Mesenchymal stem cell (in vitro differentiated cells and primary cell): ENCODE measurements around the gene CAPZB.

Source experiments
- DNase-seq: peaks from one replicate; pipeline ENCODE4 v3.0.0-alpha.2; 2013
- H2AFZ ChIP-seq: one replicate; pipeline ENCODE4 v1.6.1; 2013; ENCODE audit warnings: low read depth, mild to moderate bottlenecking, control low read depth, inconsistent platforms, low read length, moderate library complexity
- H2AK5ac ChIP-seq: 2 replicates; pipeline ENCODE4 v1.6.1; 2013; ENCODE audit warnings: low read length, moderate library complexity, mild to moderate bottlenecking, inconsistent platforms; ENCODE audit not compliant: severe bottlenecking
- H2BK120ac ChIP-seq: one replicate; pipeline ENCODE4 v1.6.1; 2013; ENCODE audit warnings: low read depth, mild to moderate bottlenecking, inconsistent platforms, low read length, moderate library complexity
- H2BK12ac ChIP-seq, 2 experiments: one replicate each; pipeline ENCODE4 v1.6.1; 2013; ENCODE audit warnings: inconsistent platforms in 2 of 2, low read length in 2 of 2, mild to moderate bottlenecking in 2 of 2, moderate library complexity in 2 of 2, control low read depth in 1 of 2
- H2BK15ac ChIP-seq: one replicate; pipeline ENCODE4 v1.6.1; 2013; ENCODE audit warnings: mild to moderate bottlenecking, low read depth, inconsistent platforms; ENCODE audit not compliant: poor library complexity, severe bottlenecking
- H2BK5ac ChIP-seq: 2 replicates; pipeline ENCODE4 v1.6.1; 2013; ENCODE audit warnings: low read depth, mild to moderate bottlenecking, low read length, control low read depth, inconsistent platforms; ENCODE audit not compliant: poor library complexity, severe bottlenecking
- H3K14ac ChIP-seq, 2 experiments: one replicate each; pipeline ENCODE4 v1.6.1; 2013; ENCODE audit warnings: inconsistent platforms in 2 of 2, low read length in 2 of 2, control low read depth in 1 of 2, mild to moderate bottlenecking in 1 of 2, moderate library complexity in 1 of 2
- H3K18ac ChIP-seq, 2 experiments: one replicate each; pipeline ENCODE4 v1.6.1; 2013; ENCODE audit warnings: inconsistent platforms in 2 of 2, low read length in 2 of 2, control low read depth in 1 of 2, low read depth in 1 of 2, mild to moderate bottlenecking in 1 of 2
- H3K23ac ChIP-seq, 2 experiments: one replicate each; pipeline ENCODE4 v1.6.1; 2013; ENCODE audit warnings: inconsistent platforms in 2 of 2, low read length in 2 of 2, mild to moderate bottlenecking in 2 of 2, moderate library complexity in 2 of 2, control low read depth in 1 of 2
- H3K27ac ChIP-seq: 2 replicates; pipeline ENCODE4 v1.5.1; 2013; ENCODE audit warnings: mild to moderate bottlenecking, moderate library complexity, low read length, control low read depth, inconsistent platforms; ENCODE audit not compliant: poor library complexity, severe bottlenecking
- H3K27me3 ChIP-seq, 2 experiments: 2 replicates each; pipeline versions ENCODE4 v1.6.1 to v1.7.0; 2013; ENCODE audit warnings: low read length in 2 of 2, mild to moderate bottlenecking in 2 of 2, moderate library complexity in 2 of 2, control low read depth in 1 of 2, inconsistent platforms in 1 of 2; ENCODE audit not compliant: control insufficient read depth in 1 of 2, insufficient read depth in 1 of 2
- H3K36me3 ChIP-seq, 2 experiments: 2 replicates each; pipeline versions ENCODE4 v1.6.1 to v1.7.0; 2013; ENCODE audit warnings: low read length in 2 of 2, control low read depth in 1 of 2, inconsistent platforms in 1 of 2, low read depth in 1 of 2, mild to moderate bottlenecking in 1 of 2; ENCODE audit not compliant: insufficient read depth in 2 of 2, control insufficient read depth in 1 of 2
- H3K4ac ChIP-seq, 2 experiments: one replicate each; pipeline ENCODE4 v1.6.1; 2013; ENCODE audit warnings: inconsistent platforms in 2 of 2, low read length in 2 of 2, mild to moderate bottlenecking in 2 of 2, moderate library complexity in 2 of 2, control low read depth in 1 of 2, low read depth in 1 of 2
- H3K4me1 ChIP-seq: 2 replicates; pipeline ENCODE4 v1.6.1; 2013; ENCODE audit warnings: low read depth, low read length, control low read depth; ENCODE audit not compliant: control insufficient read depth, insufficient read depth
- H3K4me2 ChIP-seq: 2 replicates; pipeline ENCODE4 v1.6.1; 2013; ENCODE audit warnings: low read length, mild to moderate bottlenecking, inconsistent platforms; ENCODE audit not compliant: poor library complexity, severe bottlenecking
- H3K4me3 ChIP-seq, 2 experiments: 2 replicates each; pipeline versions ENCODE4 v1.5.1 to v1.7.0; 2013; ENCODE audit warnings: low read length in 2 of 2, mild to moderate bottlenecking in 2 of 2, control low read depth in 1 of 2, low read depth in 1 of 2; ENCODE audit not compliant: insufficient read depth in 1 of 2
- H3K79me1 ChIP-seq: replicated peaks from 2 replicates; pipeline ENCODE4 v1.6.1; 2013; ENCODE audit warnings: mild to moderate bottlenecking, control low read depth, low read length, inconsistent platforms; ENCODE audit not compliant: poor library complexity, severe bottlenecking
- H3K9ac ChIP-seq: 2 replicates; pipeline ENCODE4 v1.7.0; 2013; ENCODE audit warnings: mild to moderate bottlenecking, low read length, moderate library complexity
- H3K9me3 ChIP-seq: 2 replicates; pipeline ENCODE4 v1.7.0; 2013; ENCODE audit warnings: mild to moderate bottlenecking, low read length; ENCODE audit not compliant: control insufficient read depth
- H4K8ac ChIP-seq: one replicate; pipeline ENCODE4 v1.6.1; 2013; ENCODE audit warnings: inconsistent platforms, mild to moderate bottlenecking, low read length, moderate library complexity
- H4K91ac ChIP-seq: one replicate; pipeline ENCODE4 v1.6.1; 2013; ENCODE audit warnings: mild to moderate bottlenecking, low read length, inconsistent platforms
- WGBS: methylation state at CpG from one replicate; pipeline ENCODE4 v1.1.7; 2013; ENCODE audit warnings: mixed read lengths; 5-methylcytosine and 5-hydroxymethylcytosine counted together

Gene CAPZB

DNA sequence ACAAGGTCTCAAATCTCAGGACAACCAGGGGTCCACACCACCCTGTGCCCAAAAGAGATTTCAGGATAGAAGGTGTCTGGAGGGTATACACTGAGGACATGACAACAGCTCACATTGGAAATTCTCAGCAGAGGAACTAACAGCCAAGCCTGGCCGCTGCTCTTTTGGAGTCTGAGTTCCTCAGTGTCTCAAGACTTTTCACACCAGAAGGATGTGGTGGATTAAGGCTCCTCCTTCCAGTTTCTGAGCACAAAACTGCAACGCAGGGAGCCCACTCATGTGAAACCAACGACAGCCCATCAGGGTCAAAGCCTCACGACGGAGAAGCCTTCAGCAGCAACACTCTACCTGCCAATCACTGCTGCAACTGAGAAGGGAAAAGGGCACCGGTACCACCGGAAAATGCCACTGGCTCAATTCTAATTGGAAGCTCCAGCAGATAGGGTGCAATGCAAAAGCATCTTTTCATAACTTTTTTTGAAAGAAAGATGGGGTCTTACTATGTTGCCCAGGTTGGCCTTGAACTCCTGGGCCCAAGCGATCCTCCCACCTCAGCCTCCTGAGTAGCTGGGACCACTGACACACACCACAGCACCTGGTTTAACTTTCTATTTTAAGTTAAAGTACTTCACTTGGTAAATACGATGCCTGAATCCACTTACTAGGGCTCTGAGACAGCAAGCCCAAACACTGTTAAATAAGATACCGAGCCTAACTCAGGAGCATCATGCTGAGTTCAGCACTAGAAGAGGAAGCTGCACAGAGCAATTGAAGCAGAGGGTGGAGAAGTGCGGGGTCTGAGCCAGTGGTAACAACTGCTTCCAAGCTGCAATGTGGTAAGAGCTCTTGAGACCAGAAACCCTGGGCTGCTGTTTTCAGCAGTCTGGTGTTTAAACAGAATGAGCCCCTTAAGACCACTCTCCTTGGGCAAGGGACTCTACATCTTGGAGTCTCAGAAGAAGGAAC, 7.8 kb downstream of the CAPZB start:
- Histone ChIP-seq H4K91ac (no peak overlapping the region), H3K4ac (no peak overlapping the region), H2BK120ac (no peak overlapping the region), H3K14ac (no peak overlapping the region), H3K9ac (peak overlapping the region; percentile 14), H2BK5ac (no peak overlapping the region), H3K4me2 (peak overlapping the region; percentile 13), H3K4me3 (no peak overlapping the region), H3K36me3 (peaks cover 40 to 54% of the 10 kb centered on the region in 2 experiments), H3K79me1 (no peaks in the 10 kb centered on the region), H3K27me3 (no peaks in the 10 kb centered on the region), H4K8ac (no peak overlapping the region), H3K27ac (no peak overlapping the region), H2AK5ac (no peak overlapping the region), H3K18ac (no peak overlapping the region), H3K9me3 (no peaks in the 10 kb centered on the region), H2AFZ (no peak overlapping the region), H2BK15ac (peak overlapping the region; percentile 62), H3K23ac (peak overlapping the region in 1 of 2 experiments; percentile 44), H3K4me1 (peaks cover 44% of the 10 kb centered on the region), H2BK12ac (no peak overlapping the region)
- WGBS, result 77% methylated on average over 9 of the region's 11 CpGs
- DNase-seq, result peak; percentile 41

DNA sequence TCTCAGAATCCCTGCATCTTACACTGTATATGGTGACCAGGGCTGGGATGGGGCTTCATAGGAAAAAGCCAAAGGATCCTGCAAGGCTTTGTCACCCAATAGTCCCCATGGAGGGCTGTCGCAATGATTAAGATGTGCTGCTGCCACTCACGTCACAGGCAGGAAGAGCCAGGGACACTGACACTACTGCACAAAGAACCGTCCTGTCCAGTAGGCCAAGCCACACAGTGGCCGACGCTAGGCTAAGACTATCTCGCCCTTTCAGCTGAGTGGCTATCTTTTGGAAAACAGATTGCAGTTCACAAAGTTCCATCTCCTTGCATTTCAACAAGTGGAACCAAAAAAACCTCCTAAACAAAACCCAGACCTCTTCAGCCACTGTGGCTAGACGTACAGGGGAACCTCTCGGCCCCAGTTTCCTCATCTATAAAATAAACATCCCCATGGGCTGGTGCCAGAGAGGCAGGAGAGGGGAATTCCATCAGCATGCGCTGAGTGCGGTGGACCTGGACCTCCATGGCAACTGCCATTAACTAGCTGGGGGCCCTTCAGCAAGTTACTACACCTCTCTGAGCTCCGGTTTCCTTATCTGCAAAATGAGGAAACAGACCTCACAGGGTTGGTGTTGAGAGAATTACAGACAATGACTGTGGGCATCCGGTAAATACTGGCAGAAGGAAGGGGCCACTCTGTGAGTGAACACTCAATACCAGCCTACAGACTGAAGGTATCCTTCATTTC, 8.7 kb downstream of the CAPZB start:
- no peak overlapping the region for H3K9ac ChIP-seq
- H3K23ac ChIP-seq, result no peak overlapping the region
- H3K27ac ChIP-seq, result no peak overlapping the region
- no peak overlapping the region for H4K91ac ChIP-seq
- H3K36me3 ChIP-seq, result peaks cover 44 to 57% of the 10 kb centered on the region in 2 experiments
- H4K8ac ChIP-seq, result no peak overlapping the region
- no peak overlapping the region for H3K14ac ChIP-seq
- no peak overlapping the region for H3K4ac ChIP-seq
- no peak overlapping the region for H2BK15ac ChIP-seq
- WGBS, result 71% methylated on average over 11 of the region's 12 CpGs
- peak overlapping the region in 1 of 2 experiments; percentile 66 for H2BK12ac ChIP-seq
- H3K9me3 ChIP-seq, result no peaks in the 10 kb centered on the region
- no peak overlapping the region for H3K4me3 ChIP-seq
- H2BK120ac ChIP-seq, result no peak overlapping the region
- no peaks in the 10 kb centered on the region for H3K79me1 ChIP-seq
- peaks cover 40% of the 10 kb centered on the region for H3K4me1 ChIP-seq
- H2AK5ac ChIP-seq, result no peak overlapping the region
- H2AFZ ChIP-seq, result no peak overlapping the region
- H3K4me2 ChIP-seq, result no peak overlapping the region
- H3K27me3 ChIP-seq, result no peaks in the 10 kb centered on the region
- no peak overlapping the region for H2BK5ac ChIP-seq
- peak overlapping the region; percentile 19 to 51 for H3K18ac ChIP-seq
- peak; percentile 90 for DNase-seq

DNA sequence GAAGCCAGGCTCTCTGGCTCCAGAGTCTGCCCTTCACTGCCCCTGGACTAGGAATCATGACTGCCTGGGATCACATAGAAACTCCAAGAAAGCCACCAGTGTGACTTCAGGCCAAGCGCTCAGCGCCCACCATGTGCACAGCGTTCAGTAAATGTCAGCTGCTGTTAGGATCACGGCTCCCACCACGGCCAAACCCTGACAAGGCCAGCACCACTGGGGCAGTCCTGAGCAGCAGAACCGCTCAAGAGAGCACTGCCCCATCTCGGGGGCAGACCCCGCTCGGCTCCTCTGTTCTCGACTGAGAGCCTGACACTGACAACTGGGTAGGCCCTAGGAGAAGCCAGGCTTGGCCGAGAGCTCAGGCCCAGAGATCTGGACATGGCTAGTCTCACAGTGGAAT, 10.0 kb downstream of the CAPZB start:
- H3K18ac ChIP-seq, result no peak overlapping the region
- no peak overlapping the region for H3K4me2 ChIP-seq
- H3K9me3 ChIP-seq, result no peaks in the 10 kb centered on the region

DNA sequence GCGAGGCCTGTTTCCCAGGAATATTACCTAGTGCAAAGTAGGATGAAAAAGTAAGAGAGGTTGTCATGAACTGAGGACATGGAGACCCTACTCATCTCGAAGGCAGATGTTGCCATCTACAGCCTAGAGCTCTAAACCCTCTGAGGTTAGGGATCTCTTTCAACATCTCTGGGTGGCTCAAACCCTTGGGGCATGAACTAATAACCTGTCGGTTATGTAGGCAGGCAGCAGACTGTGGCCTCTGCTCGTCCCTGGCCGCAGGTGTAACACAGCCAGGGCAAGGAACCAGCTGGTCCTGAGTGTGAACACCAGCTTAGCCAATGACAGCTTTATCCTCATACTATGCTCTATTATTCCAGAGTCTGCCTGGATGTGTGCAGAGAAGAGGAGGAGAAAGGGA, 13.2 kb downstream of the CAPZB start:
- Histone ChIP-seq H3K27ac (no peak overlapping the region), H3K4me1 (peaks cover 38% of the 10 kb centered on the region), H3K36me3 (peaks cover 32 to 55% of the 10 kb centered on the region in 2 experiments), H2AFZ (no peak overlapping the region), H3K4me3 (no peak overlapping the region), H2BK15ac (no peak overlapping the region), H2AK5ac (no peak overlapping the region), H3K79me1 (no peaks in the 10 kb centered on the region), H3K27me3 (no peaks in the 10 kb centered on the region), H4K8ac (no peak overlapping the region), H3K23ac (no peak overlapping the region), H2BK120ac (no peak overlapping the region), H2BK12ac (no peak overlapping the region), H2BK5ac (no peak overlapping the region), H3K9ac (no peak overlapping the region), H3K18ac (no peak overlapping the region), H3K4ac (no peak overlapping the region), H3K4me2 (no peak overlapping the region), H3K9me3 (no peaks in the 10 kb centered on the region), H4K91ac (no peak overlapping the region), H3K14ac (no peak overlapping the region)
- WGBS, result 91% methylated on average over 5 of the region's 5 CpGs
- no peak for DNase-seq

More for the DNA sequence above, 10.0 kb downstream of the CAPZB start:
- H3K23ac ChIP-seq, result peak overlapping the region in 1 of 2 experiments; percentile 63
- no peak overlapping the region for H3K27ac ChIP-seq
- 98% methylated on average over 11 of the region's 11 CpGs for WGBS
- no peak overlapping the region for H3K4me3 ChIP-seq
- no peak overlapping the region for H2BK12ac ChIP-seq
- H3K79me1 ChIP-seq, result no peaks in the 10 kb centered on the region
- no peak overlapping the region for H4K8ac ChIP-seq
- H3K4ac ChIP-seq, result no peak overlapping the region
- no peak overlapping the region for H2AK5ac ChIP-seq
- H2BK15ac ChIP-seq, result no peak overlapping the region
- no peak overlapping the region for H3K14ac ChIP-seq
- no peak overlapping the region for H3K9ac ChIP-seq
- peaks cover 30% of the 10 kb centered on the region for H3K4me1 ChIP-seq
- H3K27me3 ChIP-seq, result no peaks in the 10 kb centered on the region
- peak overlapping the region; percentile 34 for H4K91ac ChIP-seq
- H3K36me3 ChIP-seq, result peaks cover 46 to 60% of the 10 kb centered on the region in 2 experiments
- no peak overlapping the region for H2AFZ ChIP-seq
- no peak overlapping the region for H2BK120ac ChIP-seq
- no peak overlapping the region for H2BK5ac ChIP-seq
- no peak for DNase-seq
